ENCODE results near the gene FSTL1.

The FSTL1 gene

DNA sequence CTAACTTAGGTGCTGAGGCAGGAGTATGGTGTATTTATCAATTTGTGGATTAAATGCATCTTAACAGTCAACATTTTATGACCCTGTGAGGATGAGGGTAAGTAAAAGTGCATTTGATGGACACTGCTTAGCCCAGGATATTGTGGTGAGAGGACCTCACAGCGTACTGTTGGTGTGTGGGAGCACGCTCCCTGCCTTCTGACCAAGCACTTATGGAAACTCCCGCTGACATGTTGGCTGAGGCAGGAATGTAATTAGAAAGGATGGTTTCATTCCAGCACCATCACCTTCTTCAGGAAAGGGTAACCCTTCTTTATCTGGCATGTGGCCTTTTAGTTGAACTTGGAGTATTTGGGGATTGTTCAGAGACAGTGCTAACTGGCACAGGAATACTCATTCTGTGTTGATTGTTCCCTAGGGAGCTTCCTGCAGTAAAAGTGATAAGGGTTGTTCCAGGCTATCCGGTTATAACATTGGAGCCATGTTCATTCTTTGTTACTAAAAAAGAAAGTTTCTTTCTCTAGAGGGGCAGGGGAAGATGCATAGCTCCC lies 11.7 kb upstream of the FSTL1 start:
- no peak for DNase-seq

DNA sequence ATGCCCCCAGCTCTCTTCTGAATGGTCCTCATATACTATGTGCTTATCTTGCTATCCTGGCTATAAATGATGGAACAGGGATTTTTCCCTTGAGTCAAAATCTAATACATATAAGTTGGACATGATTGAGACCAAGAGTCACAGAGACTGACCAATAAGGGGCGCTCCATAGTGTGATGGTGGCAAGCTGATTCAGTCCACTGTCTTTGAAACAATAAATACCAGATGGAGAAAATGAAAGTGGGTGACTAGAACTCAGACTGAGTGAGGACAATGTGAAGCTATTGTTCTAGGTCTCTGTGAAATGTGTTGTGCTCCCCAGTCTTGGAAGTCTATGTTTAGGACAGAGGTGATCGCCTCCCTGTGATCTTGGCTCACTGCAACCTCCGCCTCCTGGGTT lies 10.6 kb upstream of the FSTL1 start:
- no peak for DNase-seq

DNA sequence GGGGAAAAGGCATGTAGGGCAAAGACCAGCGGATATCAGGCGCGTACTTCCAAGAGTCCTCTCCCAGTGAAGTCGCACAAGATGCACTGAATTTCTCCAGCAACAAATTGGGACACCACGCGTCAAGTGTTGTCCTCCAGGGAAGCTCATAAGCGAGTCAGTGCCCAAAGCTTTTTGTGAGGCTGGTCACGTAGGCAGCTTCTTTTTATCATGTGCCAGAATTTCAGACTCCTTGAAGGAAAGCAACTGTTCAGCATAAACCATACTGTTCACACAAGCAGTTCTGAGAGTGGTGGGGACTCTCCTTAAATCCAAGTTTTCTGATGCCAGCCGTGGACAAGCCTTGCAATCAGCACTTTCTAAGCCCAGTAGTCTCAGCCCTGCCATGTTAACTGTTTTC lies 10.1 kb upstream of the FSTL1 start:
- DNase-seq: no peak

DNA sequence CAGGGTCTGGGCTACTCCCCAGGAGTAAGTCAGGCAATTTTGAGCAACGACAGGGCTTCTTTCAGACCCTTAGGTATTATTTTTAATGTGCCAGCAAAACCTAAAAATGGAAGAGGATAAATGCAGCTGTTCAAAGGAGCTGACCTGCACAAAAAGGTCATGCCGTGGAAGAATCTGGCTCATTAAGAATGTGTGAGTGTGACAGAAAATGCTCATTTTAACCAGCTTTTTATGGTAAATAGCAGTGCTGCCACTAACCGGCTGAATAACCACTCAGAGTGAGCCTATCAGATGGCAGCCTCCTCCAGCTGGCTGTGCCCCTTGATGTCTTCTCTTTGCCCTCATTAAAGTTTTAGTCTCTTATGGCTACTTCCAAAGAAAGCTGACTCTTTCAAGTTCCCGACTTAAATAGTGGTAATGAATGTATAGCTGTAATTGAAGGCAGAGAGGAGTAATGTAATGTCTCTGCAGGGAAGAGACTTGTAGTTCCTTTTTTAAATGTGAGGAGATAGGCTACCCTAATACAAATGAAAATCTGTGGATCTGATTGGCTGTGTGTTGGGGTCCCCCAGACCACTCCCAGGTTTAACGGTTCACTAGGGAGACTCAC lies 9.5 kb upstream of the FSTL1 start:
- no peak for DNase-seq

DNA sequence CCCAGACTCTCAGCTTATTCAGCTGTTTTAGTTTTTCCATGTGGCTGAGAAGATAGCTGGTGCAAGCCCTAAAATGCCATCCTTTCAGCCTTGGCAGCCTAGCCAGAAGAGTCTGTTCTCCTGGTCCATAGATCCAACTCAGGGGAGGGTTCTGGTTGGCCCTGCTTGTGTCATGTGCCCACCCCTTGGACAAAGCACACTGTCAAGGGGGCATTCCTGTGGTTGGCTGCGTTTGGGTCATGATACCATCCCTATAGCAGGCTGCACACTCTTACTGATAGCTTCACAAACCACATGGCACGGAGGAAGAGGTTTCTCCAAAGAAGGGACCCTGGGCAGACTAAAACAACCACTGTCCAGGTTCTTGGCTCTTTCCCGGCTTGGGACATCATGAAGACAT lies 8.4 kb upstream of the FSTL1 start:
- DNase-seq: no peak

DNA sequence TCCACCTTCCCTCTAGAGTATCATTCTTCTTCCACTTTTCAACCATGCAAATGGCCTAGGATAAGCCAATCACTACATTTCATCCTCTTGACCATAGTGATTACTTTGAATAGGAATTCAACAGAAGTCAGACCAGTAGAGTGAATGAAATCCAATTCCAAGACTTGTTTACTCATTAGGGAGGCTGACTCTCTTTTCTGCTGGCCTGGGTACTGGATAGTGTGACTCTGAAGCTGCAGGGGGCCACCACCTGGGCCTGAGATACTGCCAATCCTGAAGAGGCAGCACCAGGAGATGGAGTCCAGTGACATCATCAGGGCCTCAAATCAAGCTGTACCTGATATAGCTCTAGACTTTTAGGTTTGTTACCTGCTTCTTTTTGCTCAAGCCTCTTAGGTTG lies 7.0 kb upstream of the FSTL1 start:
- DNase-seq: no peak

DNA sequence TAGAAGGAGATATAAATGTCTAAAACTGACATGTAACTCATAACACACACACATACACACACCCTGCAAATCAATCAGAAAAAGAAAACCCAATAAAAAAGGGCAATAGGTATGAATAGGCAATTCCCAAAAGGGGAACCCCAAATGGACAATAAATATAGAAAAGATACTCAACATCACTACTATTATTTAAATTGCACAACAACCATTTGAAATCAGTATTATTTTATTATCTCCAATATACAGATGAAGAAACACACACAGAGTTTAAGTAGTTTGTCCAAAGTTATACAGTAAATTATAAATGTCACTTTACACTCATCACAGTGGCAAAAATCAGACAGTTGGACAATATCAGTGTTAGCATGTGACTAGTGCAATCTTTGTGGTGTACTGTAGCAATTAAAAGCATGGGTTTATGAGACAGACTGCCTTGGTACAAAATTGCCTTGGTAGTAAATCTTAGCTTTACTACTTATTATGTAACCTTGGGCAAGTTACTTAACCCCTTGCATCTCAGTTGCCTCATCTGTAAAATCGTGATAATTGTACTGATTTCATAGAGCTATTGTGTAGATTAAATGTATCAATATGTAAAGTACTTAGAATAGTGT lies 3.4 kb upstream of the FSTL1 start:
- DNase-seq: no peak

DNA sequence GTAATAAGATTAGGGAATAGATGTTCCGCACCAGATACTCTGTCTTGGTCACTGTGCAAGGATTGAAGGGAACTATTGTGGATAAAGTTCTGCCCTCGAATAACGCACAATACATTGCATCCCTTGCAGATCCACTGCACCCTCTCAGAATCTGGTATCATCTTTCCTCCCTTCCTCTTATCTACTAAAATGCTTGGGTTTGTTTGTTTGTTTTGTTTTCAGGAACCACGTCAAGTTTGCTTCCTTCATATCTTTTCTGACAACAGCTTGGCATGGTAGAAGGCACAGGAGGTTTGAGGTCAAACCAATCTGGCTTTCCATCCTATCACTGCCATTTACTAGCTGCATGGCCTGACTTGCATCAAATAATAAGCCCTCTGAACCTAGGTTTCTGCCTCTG lies 2.0 kb upstream of the FSTL1 start:
- no peak for DNase-seq

DNA sequence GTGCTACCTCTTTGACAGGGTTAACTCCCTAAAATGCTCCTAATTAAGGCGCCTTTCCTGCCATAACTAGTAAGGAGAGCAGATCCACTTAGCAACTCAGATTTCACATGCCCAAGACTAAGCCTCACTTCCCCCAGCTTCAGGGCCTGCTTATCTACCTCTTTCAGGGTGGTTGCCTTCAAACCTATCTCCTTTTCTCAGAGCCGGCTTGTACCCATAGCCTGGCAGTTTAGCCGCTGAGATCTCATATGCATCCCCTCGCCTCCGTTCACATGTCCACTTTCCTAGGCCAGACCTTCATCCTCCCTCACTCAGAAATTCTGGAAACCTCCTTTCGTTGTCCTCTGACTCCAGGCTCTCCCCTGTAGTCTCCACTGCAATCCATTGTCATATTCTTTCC lies 1.0 kb upstream of the FSTL1 start:
- no peak for DNase-seq

DNA sequence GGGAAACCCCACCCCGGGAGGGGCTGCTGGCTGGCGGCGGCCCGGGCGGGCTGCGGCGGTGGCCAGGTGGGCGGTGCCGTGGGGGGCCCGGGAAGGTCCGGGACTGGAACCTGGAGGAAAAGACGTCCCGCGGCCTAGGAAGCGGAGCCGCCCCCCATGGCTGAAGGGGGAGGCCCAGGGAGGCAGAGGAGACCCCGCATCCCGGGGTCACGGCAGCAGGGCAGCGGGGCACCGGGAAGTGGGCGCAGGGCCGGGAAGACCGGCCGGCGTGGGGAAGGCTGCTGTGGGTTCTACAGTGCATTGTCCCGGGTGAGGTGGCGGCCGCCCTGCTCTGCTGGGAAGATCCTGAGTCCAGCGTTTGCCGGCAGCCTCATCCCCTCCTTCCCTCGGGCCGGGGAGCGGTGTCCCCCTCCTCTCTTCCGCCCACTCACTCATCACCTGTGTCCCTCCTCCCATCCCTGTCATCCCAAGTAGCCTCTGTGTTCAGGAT lies 525 bp upstream of the FSTL1 start:
- no peak for DNase-seq

DNA sequence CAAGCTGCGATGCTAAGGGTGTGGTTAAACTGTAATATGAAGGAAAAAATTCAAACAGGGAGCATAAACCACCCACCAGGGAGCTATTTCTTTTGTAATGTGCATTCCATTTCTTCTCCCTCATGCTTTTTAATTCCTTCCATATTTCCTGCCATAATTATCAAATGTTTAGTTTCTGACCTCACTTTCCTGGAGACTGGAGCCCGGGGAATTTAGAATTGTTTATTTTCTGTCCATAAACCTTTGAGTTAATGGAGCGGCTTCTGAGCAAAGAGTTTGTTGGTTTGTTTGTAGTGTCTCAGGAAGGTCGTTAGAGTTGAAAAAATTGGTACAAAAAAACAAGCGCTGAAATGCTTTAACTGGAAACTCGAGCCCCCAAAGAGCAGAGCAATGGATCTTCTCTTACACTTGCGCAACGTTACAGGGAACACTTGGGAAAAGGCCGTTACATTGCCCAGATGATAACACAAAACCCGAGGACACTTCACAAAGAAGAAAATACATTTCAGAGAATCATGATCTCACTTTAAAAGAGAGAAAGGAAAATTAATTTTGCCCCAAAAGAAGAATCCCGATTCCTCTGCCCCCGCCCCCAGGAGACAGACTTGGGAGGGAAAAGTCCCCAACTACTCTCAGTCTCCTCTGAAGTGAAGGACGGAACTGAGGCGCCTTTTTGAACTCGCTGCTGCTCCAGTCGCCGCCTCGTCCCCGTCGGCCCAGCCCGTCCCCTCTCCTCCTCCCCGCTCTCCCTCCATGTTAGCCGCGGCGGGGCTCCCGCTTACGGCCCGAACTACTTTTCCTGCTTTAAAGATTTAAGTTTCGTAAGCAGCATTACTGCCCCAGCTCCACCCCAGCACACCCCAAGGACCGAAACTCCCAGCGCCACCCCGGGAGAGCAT lies 842 bp downstream of the FSTL1 start:
- DNase-seq: peak in 1 of 2 donors; percentile 4

DNA sequence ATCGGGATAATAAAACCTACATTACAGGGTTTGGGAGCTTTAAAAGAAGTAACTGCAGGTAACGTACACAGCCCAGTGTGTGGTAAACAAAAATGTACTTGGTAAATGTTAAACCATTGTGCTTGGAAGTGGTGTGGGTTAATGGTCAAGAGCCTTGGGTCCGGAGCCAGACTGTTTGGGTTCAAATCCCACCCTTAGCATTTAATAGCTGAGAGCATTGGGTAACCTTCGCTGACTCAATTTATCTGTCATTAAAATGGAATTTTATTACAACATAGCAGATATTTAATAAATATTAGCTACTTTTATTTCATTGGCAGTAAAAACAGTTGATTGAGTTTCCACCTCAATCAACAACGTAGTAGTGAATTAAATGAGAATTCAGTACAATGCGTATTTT lies 1.5 kb downstream of the FSTL1 start:
- no peak for DNase-seq

DNA sequence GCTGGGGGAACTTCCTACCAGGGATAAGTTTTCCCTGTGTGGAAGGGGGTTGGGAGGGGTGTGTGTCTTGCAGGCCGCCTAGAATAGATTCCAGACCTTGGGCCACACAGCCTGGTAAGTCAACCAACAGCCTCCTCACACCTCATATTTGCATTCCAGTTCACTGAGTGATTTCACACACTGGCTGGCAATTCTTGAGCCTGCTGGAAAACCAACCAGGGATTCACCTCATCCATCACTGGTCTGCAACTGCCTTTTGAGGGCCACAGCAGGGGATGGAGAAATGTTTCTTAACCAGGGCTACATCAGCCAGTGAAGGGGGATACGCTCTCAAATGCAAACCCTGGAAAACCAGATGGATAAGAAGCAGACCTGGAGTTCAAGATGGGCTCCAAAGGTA lies 2.0 kb downstream of the FSTL1 start:
- DNase-seq: no peak

DNA sequence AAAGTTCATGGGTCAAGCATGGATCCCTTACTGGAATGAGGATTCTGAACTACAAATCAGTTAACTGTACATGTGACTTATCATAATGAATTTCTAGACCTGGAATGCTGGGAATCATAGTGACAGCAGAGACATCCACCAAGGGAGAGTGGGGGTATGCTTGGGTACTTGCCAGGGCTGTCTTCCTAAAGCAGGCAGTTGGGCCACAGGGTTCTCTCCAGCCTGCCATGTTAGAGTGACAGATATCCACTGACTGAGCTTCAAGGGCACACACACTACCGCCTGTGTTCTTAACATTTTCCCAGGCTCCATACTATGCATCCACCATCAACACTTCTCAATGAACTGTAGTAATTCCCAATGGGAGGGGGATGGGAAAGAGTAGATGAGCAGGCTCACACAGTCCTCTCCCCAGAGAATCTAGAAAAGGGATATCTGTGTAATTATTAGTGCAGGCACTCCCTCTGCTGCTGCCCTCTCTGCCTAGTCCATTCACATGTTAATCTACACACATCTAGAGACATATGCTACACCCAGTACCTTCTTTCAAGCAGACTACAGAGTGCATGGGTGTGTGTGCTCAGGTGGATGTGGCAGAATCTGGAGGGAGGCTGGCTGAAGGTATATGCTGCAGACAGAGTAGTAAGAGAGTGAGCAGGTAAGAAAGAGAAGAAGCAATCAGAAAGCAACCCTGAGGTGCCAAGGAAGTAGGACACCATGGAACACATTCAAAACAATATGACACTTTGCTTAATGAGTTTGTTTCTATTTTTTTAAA lies 3.7 kb downstream of the FSTL1 start:
- DNase-seq: no peak

DNA sequence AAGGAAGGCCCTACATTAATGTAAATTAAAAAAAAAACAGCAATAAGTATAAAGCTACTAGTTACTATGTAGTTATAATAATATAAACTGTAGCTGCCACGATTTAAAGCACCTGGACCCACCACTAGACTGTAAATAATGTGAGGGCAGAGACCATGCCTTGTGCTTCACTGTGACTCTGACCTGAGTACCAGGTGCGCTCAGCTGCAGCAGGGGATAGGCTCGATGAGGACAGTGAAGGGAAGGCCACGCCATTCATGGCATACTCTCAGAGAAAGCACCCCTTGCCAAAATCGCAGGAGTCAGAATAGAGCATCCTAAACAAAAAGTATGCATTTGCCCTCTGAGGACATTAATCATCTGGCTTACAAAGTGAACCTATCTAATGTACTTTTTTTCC lies 5.1 kb downstream of the FSTL1 start:
- no peak for DNase-seq

DNA sequence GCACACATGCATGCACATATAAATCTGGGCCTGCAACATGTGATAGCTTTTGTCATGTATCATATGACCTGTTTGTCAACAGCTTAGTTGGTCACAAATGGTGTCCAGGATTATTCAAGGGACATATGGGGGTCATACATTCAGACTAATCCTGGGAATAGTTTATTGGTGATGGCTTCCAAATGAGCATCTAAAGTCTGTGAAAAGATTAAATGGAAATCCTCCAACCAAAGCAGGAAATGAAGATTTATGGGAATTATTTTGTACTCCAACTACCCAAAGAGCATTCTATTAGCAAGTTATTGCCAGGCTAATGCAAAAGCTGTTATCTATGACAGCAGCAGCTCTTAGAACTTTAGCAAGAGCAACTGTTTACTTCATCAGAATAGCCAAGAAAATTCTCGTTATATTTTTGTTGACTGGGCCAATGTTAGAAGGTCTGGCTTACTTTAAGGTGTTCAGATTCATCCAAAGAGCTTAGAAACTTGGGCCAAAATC lies 7.1 kb downstream of the FSTL1 start:
- DNase-seq: no peak

DNA sequence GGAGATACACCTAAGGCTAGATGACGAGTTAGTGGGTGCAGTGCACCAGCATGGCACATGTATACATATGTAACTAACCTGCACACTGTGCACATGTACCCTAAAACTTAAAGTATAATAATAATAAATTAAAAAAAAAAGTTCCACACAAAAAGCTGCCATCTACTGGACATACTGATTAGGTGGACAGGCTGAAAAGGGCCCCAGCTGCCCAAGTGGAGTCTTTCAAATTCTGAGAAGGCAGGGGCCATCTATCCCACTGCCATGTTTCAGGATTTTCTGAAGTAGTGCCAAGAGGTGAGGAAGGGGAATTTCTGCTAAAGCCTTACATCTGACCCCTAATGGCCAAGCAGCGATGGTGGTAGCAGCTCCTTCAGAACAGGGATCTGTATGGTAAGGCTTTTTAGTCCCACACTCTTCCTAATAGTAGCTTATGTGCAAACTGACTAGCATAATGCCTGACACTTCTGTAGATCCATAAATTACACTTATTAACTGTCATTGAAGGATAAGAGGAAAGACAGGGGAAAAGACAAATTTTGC lies 7.7 kb downstream of the FSTL1 start:
- no peak for DNase-seq

DNA sequence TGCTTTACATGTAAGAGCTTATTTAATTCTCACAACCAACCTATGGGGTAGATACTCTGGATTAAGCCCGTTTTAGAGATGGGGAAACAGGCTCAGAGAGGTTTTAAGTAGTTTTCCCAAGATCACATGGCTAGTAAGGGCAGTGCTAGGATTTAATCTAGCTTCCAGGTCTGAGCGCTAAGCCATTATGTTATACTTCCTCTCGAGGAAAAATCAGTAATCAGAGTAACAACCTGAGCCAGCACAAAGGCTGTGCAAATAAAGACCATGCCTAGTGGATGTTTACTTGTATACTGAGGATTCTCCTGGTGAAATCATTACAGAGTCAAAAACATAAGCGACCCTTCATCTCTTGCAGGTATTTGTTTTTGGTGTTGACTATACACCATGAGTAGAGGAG lies 9.0 kb downstream of the FSTL1 start:
- no peak for DNase-seq

DNA sequence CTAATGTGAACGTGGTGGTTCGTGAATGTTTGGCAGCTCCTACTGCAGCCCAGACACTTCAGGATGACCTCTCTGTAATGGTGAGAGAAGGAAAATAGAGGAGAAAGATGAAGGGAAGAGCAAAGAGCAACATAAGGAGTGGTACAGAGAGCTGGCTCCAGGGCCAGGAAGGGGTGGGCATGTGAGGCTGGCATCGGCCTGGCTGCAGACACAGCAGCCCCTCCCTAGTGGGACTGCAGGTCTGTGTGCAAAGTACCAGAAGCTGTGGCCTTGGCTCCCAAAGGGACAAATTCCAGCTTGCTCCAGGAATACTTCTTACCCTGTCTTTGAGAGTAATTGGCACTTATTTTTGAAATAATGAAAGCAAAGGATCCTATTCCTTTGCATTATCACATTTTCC lies 10.0 kb downstream of the FSTL1 start:
- no peak for DNase-seq

DNA sequence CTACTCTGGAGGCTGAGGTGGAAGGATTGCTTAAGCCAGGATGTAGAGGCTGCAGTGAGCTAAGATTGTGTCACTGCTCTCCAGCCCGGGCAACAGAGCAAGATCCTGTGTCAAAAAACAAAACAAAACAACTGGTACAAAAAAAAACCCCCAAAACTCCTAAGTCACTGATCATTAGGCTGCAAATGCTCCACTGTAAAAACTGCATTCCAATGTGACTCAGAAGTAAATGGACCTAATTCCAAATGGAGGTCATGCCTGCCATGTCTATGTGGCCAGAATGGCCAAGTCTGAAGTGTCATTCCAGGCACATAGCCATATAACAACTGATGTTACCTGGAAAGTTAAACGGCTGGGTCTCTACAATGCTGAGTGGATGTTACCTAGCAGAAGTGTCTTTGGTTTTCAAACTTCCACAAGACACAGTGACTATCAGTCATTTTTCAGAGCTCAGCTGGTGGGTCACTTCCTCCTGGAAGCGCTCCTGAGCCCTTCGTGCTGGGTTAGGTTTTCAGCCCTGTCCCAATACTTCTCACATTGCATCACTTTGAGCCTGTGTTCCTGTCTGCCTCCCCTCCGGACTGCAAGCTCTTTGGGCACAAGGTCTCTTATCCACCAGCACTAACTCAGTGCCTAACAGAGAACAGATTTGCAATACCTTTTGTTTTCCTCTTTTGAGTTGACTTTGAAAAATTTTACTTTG lies 10.6 kb downstream of the FSTL1 start:
- DNase-seq: no peak

DNA sequence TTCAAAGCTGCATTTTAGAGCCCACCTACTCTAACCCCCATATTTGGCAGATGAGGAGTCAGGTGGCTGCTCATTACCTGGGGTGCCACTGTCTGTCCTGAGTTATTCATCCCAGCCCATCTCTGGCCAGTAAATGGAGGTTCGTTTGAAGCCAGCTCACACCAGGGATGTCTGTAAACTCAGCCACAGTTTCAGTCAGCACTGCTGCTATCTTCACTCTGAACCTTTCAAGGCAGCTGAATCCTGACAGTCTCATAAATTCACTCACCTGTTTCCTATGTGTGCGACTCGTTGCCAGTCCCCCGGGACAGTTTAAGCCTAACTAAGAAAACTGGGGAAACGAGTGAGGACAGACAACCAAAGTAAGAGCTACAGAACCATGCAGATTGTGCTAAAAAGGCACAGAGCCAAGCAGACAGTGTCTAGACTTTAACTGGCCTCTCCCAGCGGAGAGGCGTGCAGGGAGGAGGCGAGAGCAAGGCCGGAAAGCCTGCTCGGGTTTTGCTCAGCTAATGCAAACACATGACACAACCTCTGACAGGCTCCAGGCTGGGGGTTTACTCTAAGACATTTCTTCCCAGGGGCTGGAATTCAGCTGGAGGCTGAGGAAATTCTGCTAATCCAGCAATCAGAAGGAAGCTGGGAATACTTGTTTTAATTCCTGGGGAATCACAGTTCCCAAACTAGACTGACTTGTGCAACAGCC lies 12.0 kb downstream of the FSTL1 start:
- DNase-seq: no peak
